ENCODE measurements around the gene MAPK12.

DNA sequence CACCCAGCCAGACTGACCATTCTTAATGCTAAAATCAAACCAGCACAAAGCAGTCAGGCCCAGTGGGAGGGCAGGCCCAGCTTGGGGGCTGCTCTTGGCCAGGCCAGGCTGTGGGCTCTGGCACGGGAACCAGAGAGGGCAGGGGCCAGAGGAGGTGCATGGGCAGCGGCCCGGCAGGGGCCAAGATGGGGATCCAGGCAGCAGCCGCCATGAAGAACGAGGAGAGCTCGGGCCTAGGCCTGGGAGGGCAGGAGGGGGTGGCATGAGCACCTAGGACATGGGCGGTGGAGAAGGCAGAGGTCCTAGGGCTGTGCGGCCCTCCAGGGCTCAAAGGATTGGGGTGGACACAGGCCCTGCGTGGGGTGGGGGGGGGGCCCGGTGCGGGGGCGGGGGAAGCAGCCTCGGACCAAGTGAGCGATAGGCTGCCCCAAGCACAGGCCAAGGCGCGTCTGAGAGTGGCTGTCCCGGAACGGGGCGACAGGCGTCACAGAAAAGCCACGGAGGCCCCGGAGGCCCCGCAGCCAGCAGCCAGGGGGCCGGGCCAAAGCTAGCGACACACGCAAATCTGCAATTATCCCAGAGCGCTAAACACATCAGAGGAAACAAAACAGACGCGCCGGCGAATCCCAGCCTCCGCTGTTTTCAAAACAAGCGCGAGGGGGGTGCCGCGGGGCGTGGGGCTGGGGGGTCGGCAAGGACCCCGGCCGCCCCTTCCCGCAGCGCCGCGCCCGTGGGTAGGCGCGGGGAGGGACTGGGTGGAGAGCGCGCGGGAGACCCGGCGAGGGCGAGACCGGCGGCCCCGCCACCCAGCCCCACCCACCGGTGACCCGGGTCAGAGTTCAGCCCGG, 37.7 kb upstream of the MAPK12 start:
- TF ChIP-seq, protein P1, sequence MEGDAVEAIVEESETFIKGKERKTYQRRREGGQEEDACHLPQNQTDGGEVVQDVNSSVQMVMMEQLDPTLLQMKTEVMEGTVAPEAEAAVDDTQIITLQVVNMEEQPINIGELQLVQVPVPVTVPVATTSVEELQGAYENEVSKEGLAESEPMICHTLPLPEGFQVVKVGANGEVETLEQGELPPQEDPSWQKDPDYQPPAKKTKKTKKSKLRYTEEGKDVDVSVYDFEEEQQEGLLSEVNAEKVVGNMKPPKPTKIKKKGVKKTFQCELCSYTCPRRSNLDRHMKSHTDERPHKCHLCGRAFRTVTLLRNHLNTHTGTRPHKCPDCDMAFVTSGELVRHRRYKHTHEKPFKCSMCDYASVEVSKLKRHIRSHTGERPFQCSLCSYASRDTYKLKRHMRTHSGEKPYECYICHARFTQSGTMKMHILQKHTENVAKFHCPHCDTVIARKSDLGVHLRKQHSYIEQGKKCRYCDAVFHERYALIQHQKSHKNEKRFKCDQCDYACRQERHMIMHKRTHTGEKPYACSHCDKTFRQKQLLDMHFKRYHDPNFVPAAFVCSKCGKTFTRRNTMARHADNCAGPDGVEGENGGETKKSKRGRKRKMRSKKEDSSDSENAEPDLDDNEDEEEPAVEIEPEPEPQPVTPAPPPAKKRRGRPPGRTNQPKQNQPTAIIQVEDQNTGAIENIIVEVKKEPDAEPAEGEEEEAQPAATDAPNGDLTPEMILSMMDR (IDR thresholded peaks at IDR 0.05 in 8 of 11, conservative IDR thresholded peaks at IDR 0.05 in 3 of 11) = peak in 2 of 11 experiments; percentile 12 to 44
- TF ChIP-seq POLR2A (IDR thresholded peaks at IDR 0.05) (no peak), POLR2AphosphoS5 (IDR thresholded peaks at IDR 0.05) (peak in 2 of 3 donors; percentile 24 to 46)
